ENCODE measurements around the gene TRPM2. TPM values are rescaled to one million over a fixed set of nuclear protein-coding genes. Genes with fewer than 3 reads are reported as not detected.

Gene TRPM2
- total and polyA plus RNA-seq, 2 of the 13 experiments (the other 11 are each of a cell fraction or from before 2014, with no cell fraction given), result 0.07 to 0.20 TPM

DNA sequence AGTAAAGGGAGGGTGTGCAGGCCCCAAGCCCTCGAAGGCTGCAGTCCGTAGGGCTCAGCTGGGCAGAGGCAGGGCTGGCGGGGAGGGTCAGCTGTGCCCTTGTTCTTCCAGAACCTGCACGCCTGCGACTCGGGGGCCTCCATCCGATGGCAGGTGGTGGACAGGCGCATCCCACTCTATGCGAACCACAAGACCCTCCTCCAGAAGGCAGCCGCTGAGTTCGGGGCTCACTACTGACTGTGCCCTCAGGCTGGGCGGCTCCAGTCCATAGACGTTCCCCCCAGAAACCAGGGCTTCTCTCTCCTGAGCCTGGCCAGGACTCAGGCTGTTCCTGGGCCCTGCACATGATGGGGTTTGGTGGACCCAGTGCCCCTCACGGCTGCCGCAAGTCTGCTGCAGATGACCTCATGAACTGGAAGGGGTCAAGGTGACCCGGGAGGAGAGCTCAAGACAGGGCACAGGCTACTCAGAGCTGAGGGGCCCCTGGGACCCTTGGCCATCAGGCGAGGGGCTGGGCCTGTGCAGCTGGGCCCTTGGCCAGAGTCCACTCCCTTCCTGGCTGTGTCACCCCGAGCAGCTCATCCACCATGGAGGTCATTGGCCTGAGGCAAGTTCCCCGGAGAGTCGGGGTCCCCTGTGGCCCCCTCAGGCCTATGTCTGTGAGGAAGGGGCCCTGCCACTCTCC, 88.3 kb downstream of the TRPM2 start (continued):
- TF ChIP-seq ZNF790 (CRISPR knock-in tag; IDR thresholded peaks at IDR 0.05; ENCODE audit: borderline replicate concordance) (no peak), ZNF335 (CRISPR knock-in tag; IDR thresholded peaks at IDR 0.05) (no peak), KLF16 (CRISPR knock-in tag; IDR thresholded peaks at IDR 0.05) (no peak), PCBP1 (IDR thresholded peaks at IDR 0.05; ENCODE audit: borderline replicate concordance, low read depth, low read length) (no peak), MED1 (CRISPR knock-in tag; IDR thresholded peaks at IDR 0.05) (no peak), ARNT (IDR thresholded peaks at IDR 0.05) (no peak)
- TF ChIP-seq, protein P1, sequence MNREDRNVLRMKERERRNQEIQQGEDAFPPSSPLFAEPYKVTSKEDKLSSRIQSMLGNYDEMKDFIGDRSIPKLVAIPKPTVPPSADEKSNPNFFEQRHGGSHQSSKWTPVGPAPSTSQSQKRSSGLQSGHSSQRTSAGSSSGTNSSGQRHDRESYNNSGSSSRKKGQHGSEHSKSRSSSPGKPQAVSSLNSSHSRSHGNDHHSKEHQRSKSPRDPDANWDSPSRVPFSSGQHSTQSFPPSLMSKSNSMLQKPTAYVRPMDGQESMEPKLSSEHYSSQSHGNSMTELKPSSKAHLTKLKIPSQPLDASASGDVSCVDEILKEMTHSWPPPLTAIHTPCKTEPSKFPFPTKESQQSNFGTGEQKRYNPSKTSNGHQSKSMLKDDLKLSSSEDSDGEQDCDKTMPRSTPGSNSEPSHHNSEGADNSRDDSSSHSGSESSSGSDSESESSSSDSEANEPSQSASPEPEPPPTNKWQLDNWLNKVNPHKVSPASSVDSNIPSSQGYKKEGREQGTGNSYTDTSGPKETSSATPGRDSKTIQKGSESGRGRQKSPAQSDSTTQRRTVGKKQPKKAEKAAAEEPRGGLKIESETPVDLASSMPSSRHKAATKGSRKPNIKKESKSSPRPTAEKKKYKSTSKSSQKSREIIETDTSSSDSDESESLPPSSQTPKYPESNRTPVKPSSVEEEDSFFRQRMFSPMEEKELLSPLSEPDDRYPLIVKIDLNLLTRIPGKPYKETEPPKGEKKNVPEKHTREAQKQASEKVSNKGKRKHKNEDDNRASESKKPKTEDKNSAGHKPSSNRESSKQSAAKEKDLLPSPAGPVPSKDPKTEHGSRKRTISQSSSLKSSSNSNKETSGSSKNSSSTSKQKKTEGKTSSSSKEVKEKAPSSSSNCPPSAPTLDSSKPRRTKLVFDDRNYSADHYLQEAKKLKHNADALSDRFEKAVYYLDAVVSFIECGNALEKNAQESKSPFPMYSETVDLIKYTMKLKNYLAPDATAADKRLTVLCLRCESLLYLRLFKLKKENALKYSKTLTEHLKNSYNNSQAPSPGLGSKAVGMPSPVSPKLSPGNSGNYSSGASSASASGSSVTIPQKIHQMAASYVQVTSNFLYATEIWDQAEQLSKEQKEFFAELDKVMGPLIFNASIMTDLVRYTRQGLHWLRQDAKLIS (CRISPR knock-in tag; IDR thresholded peaks at IDR 0.05), result no peak
- TF ChIP-seq, protein P2, sequence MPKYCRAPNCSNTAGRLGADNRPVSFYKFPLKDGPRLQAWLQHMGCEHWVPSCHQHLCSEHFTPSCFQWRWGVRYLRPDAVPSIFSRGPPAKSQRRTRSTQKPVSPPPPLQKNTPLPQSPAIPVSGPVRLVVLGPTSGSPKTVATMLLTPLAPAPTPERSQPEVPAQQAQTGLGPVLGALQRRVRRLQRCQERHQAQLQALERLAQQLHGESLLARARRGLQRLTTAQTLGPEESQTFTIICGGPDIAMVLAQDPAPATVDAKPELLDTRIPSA (CRISPR knock-in tag; IDR thresholded peaks at IDR 0.05; ENCODE audit: borderline replicate concordance), result no peak
- TF ChIP-seq, protein P3, sequence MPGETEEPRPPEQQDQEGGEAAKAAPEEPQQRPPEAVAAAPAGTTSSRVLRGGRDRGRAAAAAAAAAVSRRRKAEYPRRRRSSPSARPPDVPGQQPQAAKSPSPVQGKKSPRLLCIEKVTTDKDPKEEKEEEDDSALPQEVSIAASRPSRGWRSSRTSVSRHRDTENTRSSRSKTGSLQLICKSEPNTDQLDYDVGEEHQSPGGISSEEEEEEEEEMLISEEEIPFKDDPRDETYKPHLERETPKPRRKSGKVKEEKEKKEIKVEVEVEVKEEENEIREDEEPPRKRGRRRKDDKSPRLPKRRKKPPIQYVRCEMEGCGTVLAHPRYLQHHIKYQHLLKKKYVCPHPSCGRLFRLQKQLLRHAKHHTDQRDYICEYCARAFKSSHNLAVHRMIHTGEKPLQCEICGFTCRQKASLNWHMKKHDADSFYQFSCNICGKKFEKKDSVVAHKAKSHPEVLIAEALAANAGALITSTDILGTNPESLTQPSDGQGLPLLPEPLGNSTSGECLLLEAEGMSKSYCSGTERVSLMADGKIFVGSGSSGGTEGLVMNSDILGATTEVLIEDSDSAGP (CRISPR knock-in tag; IDR thresholded peaks at IDR 0.05; ENCODE audit: borderline replicate concordance), result no peak; the same call in 1 of the 2 replicates
- TF ChIP-seq, protein P4, sequence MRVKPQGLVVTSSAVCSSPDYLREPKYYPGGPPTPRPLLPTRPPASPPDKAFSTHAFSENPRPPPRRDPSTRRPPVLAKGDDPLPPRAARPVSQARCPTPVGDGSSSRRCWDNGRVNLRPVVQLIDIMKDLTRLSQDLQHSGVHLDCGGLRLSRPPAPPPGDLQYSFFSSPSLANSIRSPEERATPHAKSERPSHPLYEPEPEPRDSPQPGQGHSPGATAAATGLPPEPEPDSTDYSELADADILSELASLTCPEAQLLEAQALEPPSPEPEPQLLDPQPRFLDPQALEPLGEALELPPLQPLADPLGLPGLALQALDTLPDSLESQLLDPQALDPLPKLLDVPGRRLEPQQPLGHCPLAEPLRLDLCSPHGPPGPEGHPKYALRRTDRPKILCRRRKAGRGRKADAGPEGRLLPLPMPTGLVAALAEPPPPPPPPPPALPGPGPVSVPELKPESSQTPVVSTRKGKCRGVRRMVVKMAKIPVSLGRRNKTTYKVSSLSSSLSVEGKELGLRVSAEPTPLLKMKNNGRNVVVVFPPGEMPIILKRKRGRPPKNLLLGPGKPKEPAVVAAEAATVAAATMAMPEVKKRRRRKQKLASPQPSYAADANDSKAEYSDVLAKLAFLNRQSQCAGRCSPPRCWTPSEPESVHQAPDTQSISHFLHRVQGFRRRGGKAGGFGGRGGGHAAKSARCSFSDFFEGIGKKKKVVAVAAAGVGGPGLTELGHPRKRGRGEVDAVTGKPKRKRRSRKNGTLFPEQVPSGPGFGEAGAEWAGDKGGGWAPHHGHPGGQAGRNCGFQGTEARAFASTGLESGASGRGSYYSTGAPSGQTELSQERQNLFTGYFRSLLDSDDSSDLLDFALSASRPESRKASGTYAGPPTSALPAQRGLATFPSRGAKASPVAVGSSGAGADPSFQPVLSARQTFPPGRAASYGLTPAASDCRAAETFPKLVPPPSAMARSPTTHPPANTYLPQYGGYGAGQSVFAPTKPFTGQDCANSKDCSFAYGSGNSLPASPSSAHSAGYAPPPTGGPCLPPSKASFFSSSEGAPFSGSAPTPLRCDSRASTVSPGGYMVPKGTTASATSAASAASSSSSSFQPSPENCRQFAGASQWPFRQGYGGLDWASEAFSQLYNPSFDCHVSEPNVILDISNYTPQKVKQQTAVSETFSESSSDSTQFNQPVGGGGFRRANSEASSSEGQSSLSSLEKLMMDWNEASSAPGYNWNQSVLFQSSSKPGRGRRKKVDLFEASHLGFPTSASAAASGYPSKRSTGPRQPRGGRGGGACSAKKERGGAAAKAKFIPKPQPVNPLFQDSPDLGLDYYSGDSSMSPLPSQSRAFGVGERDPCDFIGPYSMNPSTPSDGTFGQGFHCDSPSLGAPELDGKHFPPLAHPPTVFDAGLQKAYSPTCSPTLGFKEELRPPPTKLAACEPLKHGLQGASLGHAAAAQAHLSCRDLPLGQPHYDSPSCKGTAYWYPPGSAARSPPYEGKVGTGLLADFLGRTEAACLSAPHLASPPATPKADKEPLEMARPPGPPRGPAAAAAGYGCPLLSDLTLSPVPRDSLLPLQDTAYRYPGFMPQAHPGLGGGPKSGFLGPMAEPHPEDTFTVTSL (CRISPR knock-in tag; IDR thresholded peaks at IDR 0.05; ENCODE audit: borderline replicate concordance), result no peak
- TF ChIP-seq, protein P5, sequence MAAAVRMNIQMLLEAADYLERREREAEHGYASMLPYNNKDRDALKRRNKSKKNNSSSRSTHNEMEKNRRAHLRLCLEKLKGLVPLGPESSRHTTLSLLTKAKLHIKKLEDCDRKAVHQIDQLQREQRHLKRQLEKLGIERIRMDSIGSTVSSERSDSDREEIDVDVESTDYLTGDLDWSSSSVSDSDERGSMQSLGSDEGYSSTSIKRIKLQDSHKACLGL (CRISPR knock-in tag; IDR thresholded peaks at IDR 0.05), result no peak
- TF ChIP-seq, protein P6, sequence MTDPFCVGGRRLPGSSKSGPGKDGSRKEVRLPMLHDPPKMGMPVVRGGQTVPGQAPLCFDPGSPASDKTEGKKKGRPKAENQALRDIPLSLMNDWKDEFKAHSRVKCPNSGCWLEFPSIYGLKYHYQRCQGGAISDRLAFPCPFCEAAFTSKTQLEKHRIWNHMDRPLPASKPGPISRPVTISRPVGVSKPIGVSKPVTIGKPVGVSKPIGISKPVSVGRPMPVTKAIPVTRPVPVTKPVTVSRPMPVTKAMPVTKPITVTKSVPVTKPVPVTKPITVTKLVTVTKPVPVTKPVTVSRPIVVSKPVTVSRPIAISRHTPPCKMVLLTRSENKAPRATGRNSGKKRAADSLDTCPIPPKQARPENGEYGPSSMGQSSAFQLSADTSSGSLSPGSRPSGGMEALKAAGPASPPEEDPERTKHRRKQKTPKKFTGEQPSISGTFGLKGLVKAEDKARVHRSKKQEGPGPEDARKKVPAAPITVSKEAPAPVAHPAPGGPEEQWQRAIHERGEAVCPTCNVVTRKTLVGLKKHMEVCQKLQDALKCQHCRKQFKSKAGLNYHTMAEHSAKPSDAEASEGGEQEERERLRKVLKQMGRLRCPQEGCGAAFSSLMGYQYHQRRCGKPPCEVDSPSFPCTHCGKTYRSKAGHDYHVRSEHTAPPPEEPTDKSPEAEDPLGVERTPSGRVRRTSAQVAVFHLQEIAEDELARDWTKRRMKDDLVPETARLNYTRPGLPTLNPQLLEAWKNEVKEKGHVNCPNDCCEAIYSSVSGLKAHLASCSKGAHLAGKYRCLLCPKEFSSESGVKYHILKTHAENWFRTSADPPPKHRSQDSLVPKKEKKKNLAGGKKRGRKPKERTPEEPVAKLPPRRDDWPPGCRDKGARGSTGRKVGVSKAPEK (CRISPR knock-in tag; IDR thresholded peaks at IDR 0.05; ENCODE audit: borderline replicate concordance), result no peak

Data from HepG2 (cell line).